K562 (cell line): ENCODE data around the gene ACBD5. TPM values are rescaled to one million over a fixed set of nuclear protein-coding genes. Genes with fewer than 3 reads are reported as not detected.

Source experiments
- ARID2 ChIP-seq: fragments of 450-650 bp; IDR thresholded peaks from 2 replicates; pipeline ENCODE4 v1.6.1; 2017; ENCODE audit warnings: antibody characterized with exemption, mild to moderate bottlenecking
- CEBPB ChIP-seq: fragments of 450-650 bp; IDR thresholded peaks from 2 replicates; pipeline ENCODE4 v1.6.1; 2016; ENCODE audit warnings: missing genetic modification characterization, missing compliant biosample characterization
- CEBPG ChIP-seq, 3 experiments: fragments of 200-800 bp in 1 of 3; sonication (Bioruptor generic) in 1 of 3; sonication (generic) in 1 of 3; formaldehyde crosslinking in 1 of 3; IDR thresholded peaks in 2 of 3; conservative IDR thresholded peaks in 1 of 3; 2 replicates each; pipeline versions ENCODE4 v1.6.1 to v1.8.0; 2016 to 2022; ENCODE audit warnings: missing compliant biosample characterization in 2 of 3, missing genetic modification characterization in 2 of 3, mild to moderate bottlenecking in 1 of 3, missing genetic modification reagents in 1 of 3
- CHD2 ChIP-seq: IDR thresholded peaks from 2 replicates; pipeline ENCODE4 v1.6.1; 2011; ENCODE audit warnings: low read depth, low read length
- CREB3 ChIP-seq: fragments of 450-650 bp; conservative IDR thresholded peaks from 2 replicates; pipeline ENCODE4 v1.6.1; 2016; ENCODE audit warnings: missing genetic modification characterization, low read depth, mild to moderate bottlenecking, missing compliant biosample characterization, moderate library complexity
- ETS1 ChIP-seq: conservative IDR thresholded peaks from 2 replicates; pipeline ENCODE4 v1.6.1; 2011; ENCODE audit warnings: low read depth, mild to moderate bottlenecking, low read length; ENCODE audit not compliant: control insufficient read depth
- FOSL1 ChIP-seq: fragments of 200-800 bp; sonication (Bioruptor generic); conservative IDR thresholded peaks from 2 replicates; pipeline ENCODE4 v1.6.1; 2016; ENCODE audit warnings: missing genetic modification characterization, missing compliant biosample characterization
- GATAD2B ChIP-seq: fragments of 450-650 bp; IDR thresholded peaks from 2 replicates; pipeline ENCODE4 v1.6.1; 2017; ENCODE audit warnings: mild to moderate bottlenecking, borderline replicate concordance
- HOMEZ ChIP-seq: fragments of 250-450 bp; sonication (Bioruptor Pico); IDR thresholded peaks from 2 replicates; pipeline ENCODE4 v1.4.0; 2020; ENCODE audit warnings: mild to moderate bottlenecking, moderate library complexity
- LARP7 ChIP-seq: fragments of 450-650 bp; IDR thresholded peaks from 2 replicates; pipeline ENCODE4 v1.6.1; 2016
- MXI1 ChIP-seq: IDR thresholded peaks from 2 replicates; pipeline ENCODE4 v1.6.1; 2011; ENCODE audit warnings: low read depth, mild to moderate bottlenecking, improper control_type of control experiment, low read length
- NCOA4 ChIP-seq: fragments of 450-650 bp; IDR thresholded peaks from 2 replicates; pipeline ENCODE4 v1.6.1; 2018; ENCODE audit warnings: mild to moderate bottlenecking; ENCODE audit not compliant: partially characterized antibody
- PCBP1 ChIP-seq: fragments of 200-400 bp; formaldehyde crosslinking; IDR thresholded peaks from 2 replicates; pipeline ENCODE4 v1.6.1; 2018; ENCODE audit warnings: mild to moderate bottlenecking, low read depth, low read length; ENCODE audit not compliant: poor library complexity, severe bottlenecking
- PREB ChIP-seq: sonication (generic); formaldehyde crosslinking; IDR thresholded peaks from 2 replicates; pipeline ENCODE4 v1.8.1; 2023; ENCODE audit warnings: mild to moderate bottlenecking, missing genetic modification reagents
- RBM17 ChIP-seq: fragments of 200-400 bp; formaldehyde crosslinking; IDR thresholded peaks from 2 replicates; pipeline ENCODE4 v1.6.1; 2017; ENCODE audit warnings: low read depth, mild to moderate bottlenecking, low read length, borderline replicate concordance
- RCOR1 ChIP-seq, 2 experiments: IDR thresholded peaks; 2 replicates each; pipeline ENCODE4 v1.6.1; 2012; ENCODE audit warnings: low read depth in 2 of 2, low read length in 2 of 2, borderline replicate concordance in 1 of 2, improper control_type of control experiment in 1 of 2
- XRCC4 ChIP-seq: IDR thresholded peaks from one replicate; pipeline ENCODE4 v1.6.1; 2011; ENCODE audit not compliant: insufficient read depth, insufficient read length; ENCODE audit errors: extremely low read depth
- ZBTB17 ChIP-seq: fragments of 450-650 bp; formaldehyde crosslinking; IDR thresholded peaks from 2 replicates; pipeline ENCODE4 v1.4.0; 2020; ENCODE audit warnings: mild to moderate bottlenecking
- ZNF174 ChIP-seq: fragments of 250-450 bp; sonication (Bioruptor Pico); IDR thresholded peaks from 2 replicates; pipeline ENCODE4 v1.4.0; 2020; ENCODE audit warnings: mild to moderate bottlenecking
- ZNF232 ChIP-seq: sonication (generic); formaldehyde crosslinking; IDR thresholded peaks from 2 replicates; pipeline ENCODE4 v1.8.0; 2022; ENCODE audit warnings: mild to moderate bottlenecking, missing genetic modification reagents
- ZNF3 ChIP-seq: fragments of 250-450 bp; sonication (Bioruptor Pico); IDR thresholded peaks from 2 replicates; pipeline ENCODE4 v1.5.0; 2021; ENCODE audit warnings: mild to moderate bottlenecking, moderate library complexity
- ZNF444 ChIP-seq: fragments of 250-450 bp; sonication (Bioruptor Pico); IDR thresholded peaks from 2 replicates; pipeline ENCODE4 v1.4.0; 2020; ENCODE audit warnings: mild to moderate bottlenecking, moderate library complexity
- ZNF79 ChIP-seq: fragments of 250-450 bp; sonication (Bioruptor Pico); IDR thresholded peaks from 2 replicates; pipeline ENCODE4 v1.4.0; 2020; ENCODE audit warnings: low read depth, mild to moderate bottlenecking, moderate library complexity
- polyA plus RNA-seq, 8 experiments: library from polyadenylated mRNA; depleted of rRNA in 4 of 8; stranded (reverse) in 5 of 8; unstranded in 3 of 8; fragments of >200 nt; fragmentation: Nextera tagmentation in 2 of 8; fragmentation: Illumina TruSeq in 1 of 8; extraction: Ambion mirVana in 2 of 8; extraction: Trizol in 1 of 8; gene quantifications; 2 replicates each; pipeline versions ENCODE4 v1.2.1 to v1.2.3, GENCODE V29; 2011 to 2014; ENCODE audit warnings: inconsistent platforms in 1 of 8, missing spikeins in 1 of 8
- total RNA-seq, 7 experiments: library from RNA; depleted of rRNA in 6 of 7; stranded (reverse); fragments of >200 nt in 6 of 7; fragmentation: Illumina TruSeq in 2 of 7; extraction: Trizol in 2 of 7; gene quantifications; 2 replicates each; pipeline versions ENCODE4 v1.2.1 to v1.2.3, GENCODE V29; 2011 to 2021; ENCODE audit warnings: low replicate concordance in 1 of 7

Gene ACBD5
- total and polyA plus RNA-seq, 9 of the 15 experiments (the other 6 are each of a cell fraction or from before 2014, with no cell fraction given), result 1.5 to 10.3 (median 7.8) TPM

GRCh38 chr10:27252267-27253000, 11.8 kb upstream of the ACBD5 start (continued):
- TF ChIP-seq HOMEZ (CRISPR knock-in tag), result no peak
- no peak for TF ChIP-seq FOSL1 (tag)
- no peak; a peak in 1 of 4 replicates for TF ChIP-seq RCOR1 (IDR thresholded peaks at IDR 0.05; ENCODE audit: borderline replicate concordance in 1 of 2, low read depth in 2 of 2, low read length in 2 of 2)
- TF ChIP-seq ZNF232, result no peak
- TF ChIP-seq ZNF3 (CRISPR knock-in tag), result no peak
- TF ChIP-seq ZNF444 (CRISPR knock-in tag), result no peak
- no peak for TF ChIP-seq ZBTB17 (CRISPR knock-in tag)
- no peak for TF ChIP-seq CHD2
- no peak for TF ChIP-seq CEBPG (CRISPR knock-in tag; IDR thresholded peaks at IDR 0.05)
- no peak for TF ChIP-seq CEBPG (tag; conservative IDR thresholded peaks at IDR 0.05 in 1 of 2, IDR thresholded peaks at IDR 0.05 in 1 of 2)
- no peak for TF ChIP-seq CREB3 (tag)
- TF ChIP-seq LARP7, result no peak
- no peak for TF ChIP-seq ZNF79
- TF ChIP-seq MXI1, result no peak
- TF ChIP-seq GATAD2B, result no peak
- TF ChIP-seq ARID2, result no peak
- no peak for TF ChIP-seq ETS1
- no peak for TF ChIP-seq PREB (CRISPR knock-in tag)
- no peak for TF ChIP-seq PCBP1
- TF ChIP-seq RBM17, result no peak
- TF ChIP-seq XRCC4, result no peak
- TF ChIP-seq CEBPB (tag), result no peak
- TF ChIP-seq NCOA4, result no peak
- no peak for TF ChIP-seq ZNF174 (CRISPR knock-in tag)
